ENCODE data around the gene PTPRJ. TPM values are rescaled to one million over a fixed set of nuclear protein-coding genes. Genes with fewer than 3 reads are reported as not detected.
"Not testable (repeated sequence)": the region's sequence is repeated elsewhere in the genome, so short reads cannot be mapped to it uniquely, and the experiment has no call there.

The PTPRJ gene
- total and polyA plus RNA-seq, 9 of the 15 experiments (the other 6 are each of a cell fraction or from before 2014, with no cell fraction given) = 0.56 to 10.7 (median 4.8) TPM

DNA sequence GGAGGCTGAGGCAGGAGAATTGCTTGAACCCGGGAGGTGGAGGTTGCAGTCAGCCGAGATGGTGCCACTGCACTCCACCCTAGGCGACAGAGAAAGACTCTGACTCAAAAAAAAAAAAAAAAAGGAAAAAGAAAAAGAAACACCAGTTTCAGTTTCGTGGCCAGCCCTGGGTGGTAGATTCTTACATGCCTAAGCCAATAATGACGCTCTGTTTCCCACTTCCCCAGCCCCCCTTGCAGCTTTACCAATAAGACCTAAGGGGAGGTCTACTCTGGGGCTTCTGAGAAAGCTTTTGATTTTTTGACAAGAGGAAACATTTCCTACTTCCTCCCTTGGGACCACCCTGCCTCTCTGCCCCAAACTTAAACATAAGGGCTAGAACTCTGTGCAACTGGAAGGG, 30.0 kb upstream of the PTPRJ start (continued):
- TF ChIP-seq CREBBP (IDR thresholded peaks at IDR 0.05; ENCODE audit: low read depth, low read length) = no peak
- TF ChIP-seq EHMT2 (IDR thresholded peaks at IDR 0.05) = no peak
- TF ChIP-seq ZNF79 (CRISPR knock-in tag; IDR thresholded peaks at IDR 0.05; ENCODE audit: low read depth) = no peak
- TF ChIP-seq, protein P1, sequence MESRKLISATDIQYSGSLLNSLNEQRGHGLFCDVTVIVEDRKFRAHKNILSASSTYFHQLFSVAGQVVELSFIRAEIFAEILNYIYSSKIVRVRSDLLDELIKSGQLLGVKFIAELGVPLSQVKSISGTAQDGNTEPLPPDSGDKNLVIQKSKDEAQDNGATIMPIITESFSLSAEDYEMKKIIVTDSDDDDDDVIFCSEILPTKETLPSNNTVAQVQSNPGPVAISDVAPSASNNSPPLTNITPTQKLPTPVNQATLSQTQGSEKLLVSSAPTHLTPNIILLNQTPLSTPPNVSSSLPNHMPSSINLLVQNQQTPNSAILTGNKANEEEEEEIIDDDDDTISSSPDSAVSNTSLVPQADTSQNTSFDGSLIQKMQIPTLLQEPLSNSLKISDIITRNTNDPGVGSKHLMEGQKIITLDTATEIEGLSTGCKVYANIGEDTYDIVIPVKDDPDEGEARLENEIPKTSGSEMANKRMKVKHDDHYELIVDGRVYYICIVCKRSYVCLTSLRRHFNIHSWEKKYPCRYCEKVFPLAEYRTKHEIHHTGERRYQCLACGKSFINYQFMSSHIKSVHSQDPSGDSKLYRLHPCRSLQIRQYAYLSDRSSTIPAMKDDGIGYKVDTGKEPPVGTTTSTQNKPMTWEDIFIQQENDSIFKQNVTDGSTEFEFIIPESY (CRISPR knock-in tag; IDR thresholded peaks at IDR 0.05) = no peak
- no peak for TF ChIP-seq BRD4 (IDR thresholded peaks at IDR 0.05)

DNA sequence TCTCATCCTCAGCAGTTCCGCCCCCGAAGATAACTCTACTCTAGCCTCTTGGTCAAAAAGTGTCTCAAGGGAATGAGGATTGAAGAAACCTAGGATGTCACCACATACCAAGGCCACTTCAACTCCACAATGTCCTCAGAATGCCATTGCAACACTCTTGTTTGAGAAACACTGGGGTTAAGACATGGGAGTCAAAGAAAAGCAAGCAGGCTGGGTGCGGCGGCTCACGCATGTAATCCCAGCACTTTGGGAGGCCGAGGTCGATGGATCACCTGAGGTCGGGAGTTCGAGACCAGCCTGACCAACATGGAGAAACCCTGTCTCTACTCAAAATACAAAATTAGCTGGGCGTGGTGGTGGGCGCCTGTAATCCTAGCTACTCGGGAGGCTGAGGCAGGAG, 28.9 kb upstream of the PTPRJ start:
- FAIRE-seq; H3K36me3 ChIP-seq (ENCODE audit: control insufficient read depth, insufficient read depth, low read length); POLR2A ChIA-PET; H3K9ac ChIP-seq (ENCODE audit: insufficient read depth in 1 of 2, low read depth in 2 of 2, low read length in 2 of 2); H3K27me3 ChIP-seq (ENCODE audit: control insufficient read depth in 2 of 2, insufficient read depth in 2 of 2, low read length in 2 of 2); in situ Hi-C loops (cut with MboI); DNase-seq (ENCODE audit: extremely low read depth in 1 of 4, low spot score in 3 of 4); intact Hi-C loops (cut with micrococcal nuclease); CTCF ChIA-PET (ENCODE audit: low intra/inter-chr PET ratio); H3K9me3 ChIP-seq (replicated peaks; ENCODE audit: control insufficient read depth, insufficient read depth, low read depth, low read length); H3K9me1 ChIP-seq (ENCODE audit: control insufficient read depth, insufficient read depth, low read length); ATAC-seq; BruUV-seq (replicated peaks); H3K4me3 ChIP-seq; H3K79me2 ChIP-seq (ENCODE audit: control insufficient read depth, insufficient read depth, low read length); H4K20me1 ChIP-seq (replicated peaks; ENCODE audit: control insufficient read depth, insufficient read depth, low read length); H3K27ac ChIP-seq (ENCODE audit: extremely low read depth, low read depth, low read length); H2AFZ ChIP-seq (ENCODE audit: low read depth, low read length); H3K4me2 ChIP-seq (ENCODE audit: insufficient read depth, low read length): not testable (repeated sequence)
- H3K4me1 ChIP-seq (replicated peaks in 1 of 2; ENCODE audit: control insufficient read depth in 2 of 2, insufficient read depth in 2 of 2, low read length in 2 of 2) = peaks cover 21 to 30% of the 10 kb centered on the region in 2 experiments
- WGBS (ENCODE audit: insufficient coverage, low coverage, missing lambda C conversion rate) = 78% methylated on average over 10 of the region's 12 CpGs

Measured in K562 (cell line).